Right cardiac atrium (tissue), 5 donors: ENCODE results near the gene CDC42BPB. TPM values are rescaled to one million over a fixed set of nuclear protein-coding genes. Genes with fewer than 3 reads are reported as not detected.

ENCODE experiments used
- ATAC-seq, 2 donors: fragments of 200-7000 bp; cut with Tn5 transposase; one replicate each; pipeline versions ENCODE4 v1.8.0 to v1.9.1; 2020; ENCODE audit warnings: moderate library complexity in 2 of 2, mild to moderate bottlenecking in 1 of 2
- DNase-seq, 3 donors: peaks; one replicate each; pipeline ENCODE4 v3.0.0-alpha.2; 2020
- H3K27ac ChIP-seq: one replicate; pipeline ENCODE4 v1.5.1; 2013; ENCODE audit warnings: mild to moderate bottlenecking, low read length, control low read depth, moderate library complexity
- H3K27me3 ChIP-seq: one replicate; pipeline ENCODE4 v1.6.1; 2013; ENCODE audit not compliant: control insufficient read depth, insufficient read depth
- H3K4me1 ChIP-seq: one replicate; pipeline ENCODE4 v1.6.1; 2013; ENCODE audit warnings: low read length; ENCODE audit not compliant: control insufficient read depth, insufficient read depth
- H3K4me3 ChIP-seq: one replicate; pipeline ENCODE4 v1.5.1; 2013; ENCODE audit warnings: low read length, control low read depth
- H3K9me3 ChIP-seq: one replicate; pipeline ENCODE4 v1.6.1; 2013; ENCODE audit warnings: low read length; ENCODE audit not compliant: control insufficient read depth
- WGBS: extraction: QIAGEN DNeasy Blood & Tissue Kit; methylation state at CpG from one replicate; pipeline ENCODE4 v1.1.7; 2013; 5-methylcytosine and 5-hydroxymethylcytosine counted together
- intact Hi-C, 4 donors: fragments of 100-400 bp; cut with DNase I; formaldehyde crosslinking; loops; one replicate each; pipeline versions ENCODE4 v1.11.0 to v1.14.0; 2022 to 2023
- polyA plus RNA-seq: library from polyadenylated mRNA; stranded (reverse); fragments of 200-250 nt; gene quantifications from one replicate; pipeline ENCODE4 v1.2.3, GENCODE V29; 2013
- total RNA-seq, 4 donors: library from RNA; stranded (reverse); fragmentation: NEBNext Ultra II Directional; extraction: Animal tissue kit (Norgen Biotek cat#: 25700); gene quantifications; one replicate each; pipeline ENCODE4 v1.2.1, GENCODE V29; 2021
- donor health status: healthy with polysubstance abuse.
- donor health status: DM: no; HTN: yes; CAD: no.
- donor health status: DM: no; HTN: no; CAD: no.
- donor health status: DM: no; HTN: yes; CAD: no; lungs with severe emphysema.
- donor health status: DM: yes; HTN: yes; CAD: no.

Gene CDC42BPB
- total and polyA plus RNA-seq, 5 donors: 42.5 to 82.5 (median 69.7) TPM

DNA sequence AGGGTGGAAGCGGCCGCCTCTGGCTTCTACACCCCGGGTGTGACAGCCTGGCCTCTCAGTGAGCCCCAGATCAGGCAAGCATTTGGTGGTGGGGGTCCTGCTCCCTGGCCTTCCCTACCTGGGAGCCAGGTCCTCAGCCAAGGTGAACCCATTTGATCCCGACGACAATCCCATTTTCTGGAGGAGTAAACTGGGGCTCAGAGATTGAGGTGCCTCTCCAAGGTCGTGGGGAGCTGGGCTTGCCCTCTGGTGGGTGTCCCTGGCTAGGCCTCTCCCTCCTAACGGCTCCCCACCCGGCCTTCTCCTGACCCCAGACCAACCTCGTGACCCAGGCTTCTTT is 34.5 kb upstream of the CDC42BPB start:
- Histone ChIP-seq H3K4me3 (peak overlapping the region; percentile 55), H3K27ac (no peak overlapping the region), H3K27me3 (no peaks in the 10 kb centered on the region), H3K4me1 (no peaks in the 10 kb centered on the region), H3K9me3 (no peaks in the 10 kb centered on the region)
- intact Hi-C loops: no loop called here
- WGBS: 58% methylated on average over 9 of the region's 9 CpGs
- DNase-seq (no peak), ATAC-seq (no peak)

DNA sequence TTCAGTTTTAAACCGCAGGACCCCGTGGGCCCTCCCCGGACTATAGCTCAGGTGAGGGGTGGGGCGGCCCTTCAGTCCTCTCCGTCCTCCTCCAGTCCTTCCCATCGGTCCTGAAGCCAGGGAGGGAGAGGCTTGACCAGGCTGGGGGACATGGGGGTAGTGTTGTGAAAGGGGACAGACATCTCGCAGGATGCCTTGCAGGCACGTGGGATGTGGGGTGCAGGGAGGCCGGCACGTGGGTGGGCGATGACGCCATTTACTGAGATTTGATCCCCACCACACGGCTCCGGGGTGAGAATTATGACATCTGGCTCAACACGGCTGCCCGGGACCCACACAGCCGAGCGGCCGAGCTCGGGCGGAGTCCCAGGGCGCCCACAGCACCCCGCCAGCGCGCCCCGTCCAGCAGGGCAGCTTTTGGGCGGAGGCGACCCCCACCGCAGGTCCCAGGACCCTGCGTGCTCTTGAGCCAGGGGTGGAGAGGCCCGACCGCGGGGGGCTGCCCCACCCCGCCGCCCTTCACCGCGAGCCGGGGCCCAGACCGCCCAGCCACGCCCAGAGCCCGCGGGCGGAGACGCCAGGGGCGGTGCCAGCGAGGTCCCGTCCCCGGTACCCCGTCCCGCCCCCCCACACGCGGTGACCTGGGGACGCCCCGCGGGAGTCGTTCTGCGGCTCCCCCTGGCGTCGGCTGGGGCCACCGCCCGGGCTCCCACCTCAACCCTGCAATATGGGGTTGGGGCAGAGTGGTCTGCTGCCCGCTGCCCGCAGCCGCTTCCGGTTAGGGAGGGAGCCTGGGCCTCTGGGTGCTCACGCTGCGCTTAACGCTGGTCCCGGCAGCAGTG is 33.9 kb upstream of the CDC42BPB start:
- DNase-seq (peak; percentile 67 to 88 (median 88)), ATAC-seq (peak; percentile 67 to 69)
- intact Hi-C loops: no loop called here
- Histone ChIP-seq H3K4me1 (no peaks in the 10 kb centered on the region), H3K9me3 (no peaks in the 10 kb centered on the region), H3K27ac (no peak overlapping the region), H3K27me3 (no peaks in the 10 kb centered on the region), H3K4me3 (peak overlapping the region; percentile 55)
- whole genome bisulfite sequencing: 7% methylated on average over 69 of the region's 69 CpGs

- Histone ChIP-seq H3K27ac (no peak overlapping the region), H3K9me3 (no peaks in the 10 kb centered on the region), H3K4me3 (no peak overlapping the region), H3K27me3 (no peaks in the 10 kb centered on the region), H3K4me1 (no peaks in the 10 kb centered on the region)
- WGBS: 81% methylated on average over 12 of the region's 12 CpGs
- ATAC-seq: no peak
- DNase-seq: peak in 1 of 3 donors; percentile 49
- intact Hi-C loops: no loop called here
Measured at GRCh38 chr14:103090481-103091020, 33.2 kb upstream of the CDC42BPB start.

DNA sequence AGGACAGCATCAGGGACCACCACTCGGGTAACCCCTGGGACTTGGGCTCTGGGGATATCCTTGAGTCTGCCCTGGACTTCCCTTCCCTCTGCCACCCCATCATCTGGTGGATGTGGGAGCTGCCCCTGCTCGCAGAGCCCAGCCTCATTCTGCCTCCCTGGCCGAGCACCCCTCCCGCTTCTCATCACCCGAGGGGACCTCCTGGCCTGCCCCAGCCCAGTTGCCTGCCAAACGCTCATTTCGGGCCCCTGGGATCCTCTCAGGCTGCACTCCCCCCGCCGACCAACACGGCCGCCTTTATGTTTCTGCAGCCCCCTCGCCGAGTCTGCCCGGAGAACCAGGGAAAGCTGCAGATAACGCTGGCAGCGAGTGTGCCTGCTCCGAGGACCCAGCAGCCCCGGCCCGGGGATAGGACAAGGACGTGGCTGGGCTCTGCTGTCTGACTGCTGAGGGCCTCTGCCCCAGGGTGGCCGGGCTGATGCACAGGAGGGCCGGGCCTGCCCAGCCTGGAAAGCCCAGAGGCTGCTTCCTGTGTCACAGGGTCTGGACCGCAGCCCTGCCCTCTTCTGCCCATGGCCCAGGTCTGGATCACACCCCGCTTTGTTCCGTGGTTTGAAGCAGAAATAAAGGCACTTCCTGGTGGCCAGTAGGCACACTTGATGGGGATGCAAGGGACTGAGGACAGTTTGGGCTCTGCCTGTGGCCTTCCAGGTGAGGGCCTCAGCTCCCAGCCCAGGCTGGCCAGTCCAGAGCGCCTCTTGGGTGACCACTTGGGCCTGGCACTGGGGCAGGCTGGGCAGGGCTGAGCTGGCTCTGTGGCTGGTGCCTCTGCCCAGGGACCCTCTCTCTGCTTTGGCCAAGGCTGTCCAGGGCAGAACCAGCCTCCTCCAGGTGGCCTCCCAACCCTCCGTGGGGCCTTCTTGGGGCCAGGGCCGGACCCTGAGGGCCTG is 32.3 kb upstream of the CDC42BPB start:
- DNase-seq (peak; percentile 23 to 67 (median 56)), ATAC-seq (no peak)
- 68% methylated on average over 28 of the region's 28 CpGs for WGBS
- Histone ChIP-seq H3K9me3 (no peaks in the 10 kb centered on the region), H3K4me1 (no peaks in the 10 kb centered on the region), H3K27ac (no peak overlapping the region), H3K27me3 (no peaks in the 10 kb centered on the region), H3K4me3 (no peak overlapping the region)
- intact Hi-C loops: no loop called here

DNA sequence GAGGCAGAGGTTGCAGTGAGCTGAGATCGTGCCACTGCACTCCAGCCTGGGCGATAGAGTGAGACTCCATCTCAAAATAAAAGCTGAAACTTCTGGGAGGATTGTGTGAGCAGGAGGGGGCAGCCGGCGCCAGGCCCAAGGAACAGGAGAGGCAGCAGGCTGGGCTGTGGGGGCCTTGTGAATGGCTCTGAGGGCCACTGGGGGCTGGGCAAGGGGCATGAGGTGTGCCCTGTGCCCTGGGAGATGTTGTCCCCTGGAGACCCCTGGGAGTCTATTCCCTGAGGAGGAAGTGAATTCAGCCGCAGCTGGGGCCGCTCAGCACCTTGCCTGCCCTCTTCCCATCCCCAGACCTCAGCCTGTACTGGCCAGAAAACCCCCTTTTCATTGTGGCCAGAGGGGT is 31.6 kb upstream of the CDC42BPB start:
- Histone ChIP-seq H3K4me1 (no peaks in the 10 kb centered on the region), H3K4me3 (no peak overlapping the region), H3K9me3 (no peaks in the 10 kb centered on the region), H3K27me3 (no peaks in the 10 kb centered on the region), H3K27ac (no peak overlapping the region)
- intact Hi-C loops: no loop called here
- DNase-seq: peak in 2 of 3 donors; percentile 25 to 38
- ATAC-seq: no peak
- WGBS: 90% methylated on average over 6 of the region's 6 CpGs

DNA sequence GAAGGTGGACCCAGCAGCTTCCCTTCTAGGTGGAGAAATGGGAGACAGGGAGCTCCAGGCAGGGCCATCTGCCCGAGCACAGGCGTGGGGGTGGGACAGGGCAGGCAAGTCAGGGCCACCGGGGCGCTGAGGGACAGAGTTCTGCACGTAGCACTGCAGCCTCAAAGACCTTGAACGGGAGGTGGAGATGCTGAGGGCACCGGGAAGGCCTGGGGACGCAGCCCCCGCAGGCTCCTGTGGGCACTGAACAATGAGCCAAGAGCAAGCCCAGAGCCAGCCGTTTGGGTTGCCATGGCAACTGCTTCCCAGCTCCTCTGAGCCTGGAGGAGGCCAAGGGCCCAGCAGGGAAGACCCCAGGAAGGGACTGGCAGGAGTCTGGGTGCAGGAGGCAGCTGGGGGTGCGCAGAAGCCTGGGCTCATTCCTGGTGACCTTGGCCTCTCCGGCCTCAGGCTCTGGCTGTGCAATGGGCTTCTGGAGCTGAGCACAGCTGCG is 30.0 kb upstream of the CDC42BPB start:
- no peaks in the 10 kb centered on the region for H3K9me3 ChIP-seq
- no peak overlapping the region for H3K27ac ChIP-seq
- no peaks in the 10 kb centered on the region for H3K27me3 ChIP-seq
- H3K4me3 ChIP-seq: no peak overlapping the region
- no peak for ATAC-seq
- intact Hi-C loops: no loop called here
- peak; percentile 12 to 36 (median 34) for DNase-seq
- H3K4me1 ChIP-seq: no peaks in the 10 kb centered on the region
- WGBS: 70% methylated on average over 13 of the region's 13 CpGs

DNA sequence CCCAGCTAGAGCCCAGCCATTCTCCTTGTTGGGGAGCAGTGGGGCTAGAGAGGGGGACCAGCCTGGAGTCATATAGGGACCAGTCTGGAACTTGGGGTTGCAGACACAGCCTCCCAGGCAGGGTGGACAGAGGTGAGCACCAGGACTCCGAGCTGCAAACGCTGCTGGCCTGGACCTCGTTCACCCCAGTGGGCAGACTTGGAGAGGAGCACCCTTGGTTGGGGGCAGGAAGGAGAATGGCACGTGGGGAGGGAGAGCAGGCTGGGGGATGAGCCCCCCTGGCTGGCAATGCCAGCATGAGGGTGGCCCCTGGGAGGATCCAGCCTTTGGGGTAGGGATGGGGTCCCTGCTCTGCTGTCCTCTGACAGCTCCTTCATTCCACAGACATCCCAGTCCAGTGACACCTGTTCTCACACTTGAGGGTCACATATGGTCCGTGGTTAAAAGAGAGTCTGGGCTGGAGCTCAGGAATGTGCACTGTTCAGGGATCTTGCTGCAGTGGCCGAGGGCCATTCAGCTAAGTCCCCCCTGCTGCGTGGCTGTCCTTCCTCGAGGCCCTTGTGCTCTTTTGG is 29.5 kb upstream of the CDC42BPB start:
- Histone ChIP-seq H3K27ac (no peak overlapping the region), H3K27me3 (no peaks in the 10 kb centered on the region), H3K9me3 (no peaks in the 10 kb centered on the region), H3K4me1 (no peaks in the 10 kb centered on the region), H3K4me3 (no peak overlapping the region)
- ATAC-seq (no peak), DNase-seq (peak in 2 of 3 donors; percentile 13 to 35)
- intact Hi-C loops: no loop called here
- 79% methylated on average over 8 of the region's 8 CpGs for WGBS

- H3K27me3 ChIP-seq: no peaks in the 10 kb centered on the region
- peak in 1 of 2 donors; percentile 24 for ATAC-seq
Measured at GRCh38 chr14:103085106-103086091, 28.1 kb upstream of the CDC42BPB start.

DNA sequence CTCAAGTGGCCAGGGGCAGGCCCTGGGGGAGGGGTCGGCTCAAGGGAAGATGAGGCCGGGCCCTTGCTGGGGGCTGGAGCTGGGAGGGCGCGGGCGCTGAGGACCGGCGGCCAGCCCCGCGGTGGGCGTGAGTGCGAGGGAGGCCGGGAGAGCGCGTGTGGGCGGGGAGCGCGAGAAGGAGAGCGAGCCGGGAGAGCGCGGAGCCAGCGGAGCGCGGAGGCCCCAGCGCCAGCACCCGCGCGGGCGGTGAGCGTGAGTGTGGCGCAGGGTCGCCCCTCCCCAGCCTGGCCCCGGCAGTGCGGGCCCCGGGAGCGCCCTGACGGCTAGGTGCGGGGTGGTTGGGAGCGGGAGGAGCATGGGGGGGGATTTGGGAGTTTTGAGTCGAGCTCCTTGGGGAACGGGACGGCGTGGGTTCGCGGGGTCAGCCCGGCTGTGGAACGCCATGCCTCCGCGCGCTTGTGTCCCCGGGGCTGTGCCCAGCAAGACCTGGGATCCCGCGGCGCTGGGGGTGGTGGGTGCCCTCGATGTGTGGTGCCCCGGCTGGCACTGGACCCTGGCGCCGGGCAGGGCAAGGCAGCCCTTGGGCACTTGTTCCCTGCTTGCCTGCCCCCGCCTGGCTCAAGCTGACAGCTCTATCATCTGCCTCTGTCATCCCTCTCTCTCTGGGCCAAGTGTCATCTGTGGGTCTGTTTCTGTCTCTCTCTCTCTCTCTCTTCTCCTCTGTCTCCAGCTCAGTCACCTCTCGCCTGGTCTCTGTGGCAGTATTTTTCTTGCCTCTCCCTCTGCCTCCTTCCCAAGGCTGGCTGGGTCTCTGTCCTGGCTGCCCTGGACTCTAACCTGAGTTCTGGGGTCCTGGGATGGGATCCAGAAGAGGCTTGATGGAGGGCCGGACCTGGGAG is 26.9 kb upstream of the CDC42BPB start, which contains the start of gene LBHD2:
Gene LBHD2 (plus strand): TSS at position 190 of the 899 bp plus-strand sequence. CDS start 1,803 bp downstream, outside the sequence.
- no peak within 1 kb of the TSS for H3K4me3 ChIP-seq
- intact Hi-C loops: no loop called here
- ATAC-seq (peak; percentile 36 to 46), DNase-seq (peak; percentile 18 to 59 (median 51))
- no peaks in the 10 kb centered on the region for H3K4me1 ChIP-seq
- WGBS: 16% methylated on average over 61 of the region's 61 CpGs
- no peaks in the 10 kb centered on the region for H3K27me3 ChIP-seq
- no peak within 1 kb of the TSS for H3K27ac ChIP-seq
- H3K9me3 ChIP-seq: no peaks in the 10 kb centered on the region

More at GRCh38 chr14:103085106-103086091, 28.1 kb upstream of the CDC42BPB start:
- Histone ChIP-seq H3K4me3 (no peak overlapping the region), H3K4me1 (no peaks in the 10 kb centered on the region), H3K27ac (no peak overlapping the region), H3K9me3 (no peaks in the 10 kb centered on the region)
- DNase-seq: peak; percentile 16 to 53 (median 29)
- intact Hi-C loops: no loop called here
- WGBS: 77% methylated on average over 24 of the region's 24 CpGs
